ENCODE measurements around the gene CCL24.
"Not testable (repeated sequence)": the region's sequence is repeated elsewhere in the genome, so short reads cannot be mapped to it uniquely, and the experiment has no call there.

GRCh38 chr7:75761801-75762200 lies 51.8 kb downstream of the CCL24 start:
- TF ChIP-seq JUN (CRISPR knock-in tag; IDR thresholded peaks at IDR 0.05); CTCF (IDR thresholded peaks at IDR 0.05); SP1 (CRISPR knock-in tag; conservative IDR thresholded peaks at IDR 0.05); E2F5 (CRISPR knock-in tag; IDR thresholded peaks at IDR 0.05); ATF3 (CRISPR knock-in tag; conservative IDR thresholded peaks at IDR 0.05); MAX (CRISPR knock-in tag; IDR thresholded peaks at IDR 0.05); TP53 (CRISPR knock-in tag; IDR thresholded peaks at IDR 0.05); ARID4B (CRISPR knock-in tag; IDR thresholded peaks at IDR 0.05; ENCODE audit: borderline replicate concordance); CREB1 (CRISPR knock-in tag; IDR thresholded peaks at IDR 0.05); TCF7 (CRISPR knock-in tag; IDR thresholded peaks at IDR 0.05; ENCODE audit: low read depth); AFF4 (CRISPR knock-in tag; IDR thresholded peaks at IDR 0.05; ENCODE audit: borderline replicate concordance); IRF2 (CRISPR knock-in tag; IDR thresholded peaks at IDR 0.05; ENCODE audit: borderline replicate concordance, low read depth); ATF6 (CRISPR knock-in tag; IDR thresholded peaks at IDR 0.05); NR3C1 (CRISPR knock-in tag; conservative IDR thresholded peaks at IDR 0.05; ENCODE audit: low read depth): not testable (repeated sequence)
